LHCN-M2 (cell line): ENCODE data around the gene CCL22. TPM values are rescaled to one million over a fixed set of nuclear protein-coding genes. Genes with fewer than 3 reads are reported as not detected.
A peak's percentile ranks its signal among the peaks of the same experiment; 100 is the strongest.
"Not testable (repeated sequence)": the region's sequence is repeated elsewhere in the genome, so short reads cannot be mapped to it uniquely, and the experiment has no call there.

ENCODE experiments used
- DNase-seq: peaks from one replicate; pipeline ENCODE4 v3.0.0-alpha.2; 2012; ENCODE audit warnings: low read depth
- polyA plus RNA-seq: library from polyadenylated mRNA; unstranded; fragments of >200 nt; gene quantifications from one replicate; pipeline ENCODE4 v1.2.1, GENCODE V29; 2012; ENCODE audit warnings: missing spikeins
- total RNA-seq: library from RNA; depleted of rRNA; stranded (reverse); fragments of >200 nt; gene quantifications from 2 replicates; pipeline ENCODE4 v1.2.3, GENCODE V29; 2014; rRNA removed

The CCL22 gene
- total RNA-seq: not detected in 2 replicates
- polyA plus RNA-seq: not detected

- no peak for DNase-seq
Measured at GRCh38 chr16:57358527-57359095, at the start of gene CCL22. CCL22 (plus strand) TSS chr16:57358783; CDS start chr16:57358817, 34 bp downstream.

GRCh38 chr16:57310801-57311200, 47.8 kb upstream of the CCL22 start:
- DNase-seq: no peak

- no peak for DNase-seq
Measured at GRCh38 chr16:57313509-57313908, 45.1 kb upstream of the CCL22 start.

- DNase-seq: no peak
Measured at GRCh38 chr16:57314161-57314785, 44.3 kb upstream of the CCL22 start.

GRCh38 chr16:57315416-57315815, 43.2 kb upstream of the CCL22 start:
- no peak for DNase-seq

GRCh38 chr16:57316390-57317017, 42.1 kb upstream of the CCL22 start:
- peak; percentile 69 for DNase-seq

- no peak for DNase-seq
Measured at GRCh38 chr16:57318240-57318970, 40.2 kb upstream of the CCL22 start.

- no peak for DNase-seq
Measured at GRCh38 chr16:57319646-57320045, 38.9 kb upstream of the CCL22 start.

- DNase-seq: no peak
Measured at GRCh38 chr16:57324749-57325148, 33.8 kb upstream of the CCL22 start.

GRCh38 chr16:57325458-57325857, 33.1 kb upstream of the CCL22 start:
- DNase-seq: no peak

GRCh38 chr16:57329718-57330327, 28.8 kb upstream of the CCL22 start:
- no peak for DNase-seq

GRCh38 chr16:57331355-57331754, 27.2 kb upstream of the CCL22 start:
- no peak for DNase-seq

GRCh38 chr16:57333402-57333801, 25.2 kb upstream of the CCL22 start:
- no peak for DNase-seq

GRCh38 chr16:57335366-57335765, 23.2 kb upstream of the CCL22 start:
- no peak for DNase-seq

- no peak for DNase-seq
Measured at GRCh38 chr16:57341062-57341440, 17.5 kb upstream of the CCL22 start.

GRCh38 chr16:57341441-57342303, 16.9 kb upstream of the CCL22 start:
- peak; percentile 82 for DNase-seq

- not testable (repeated sequence) for DNase-seq
Measured at GRCh38 chr16:57342606-57343005, 16.0 kb upstream of the CCL22 start.

- no peak for DNase-seq
Measured at GRCh38 chr16:57343221-57343620, 15.4 kb upstream of the CCL22 start.

- DNase-seq: not testable (repeated sequence)
Measured at GRCh38 chr16:57344094-57344493, 14.5 kb upstream of the CCL22 start.

GRCh38 chr16:57345021-57345420, 13.6 kb upstream of the CCL22 start:
- no peak for DNase-seq

- DNase-seq: no peak
Measured at GRCh38 chr16:57345666-57346204, 12.8 kb upstream of the CCL22 start.
